Peyer's patch (tissue), 4 donors: ENCODE data around the gene PJA2.

ENCODE experiments used
- POLR2A ChIP-seq, 2 donors: fragments of 450-650 bp; IDR thresholded peaks; one replicate each; pipeline ENCODE4 v1.5.1; 2017; ENCODE audit warnings: antibody characterized with exemption in 2 of 2, mild to moderate bottlenecking in 2 of 2, moderate library complexity in 2 of 2
- TF ChIP-seq, protein P1 (sequence below), 6 experiments: fragments of 450-650 bp in 4 of 6; fragments of 200-600 bp in 2 of 6; sonication (generic) in 1 of 6; IDR thresholded peaks; one replicate each; pipeline ENCODE4 v1.5.1; 2017 to 2019; ENCODE audit warnings: antibody characterized with exemption in 6 of 6, mild to moderate bottlenecking in 3 of 6, moderate library complexity in 1 of 6

DNA sequence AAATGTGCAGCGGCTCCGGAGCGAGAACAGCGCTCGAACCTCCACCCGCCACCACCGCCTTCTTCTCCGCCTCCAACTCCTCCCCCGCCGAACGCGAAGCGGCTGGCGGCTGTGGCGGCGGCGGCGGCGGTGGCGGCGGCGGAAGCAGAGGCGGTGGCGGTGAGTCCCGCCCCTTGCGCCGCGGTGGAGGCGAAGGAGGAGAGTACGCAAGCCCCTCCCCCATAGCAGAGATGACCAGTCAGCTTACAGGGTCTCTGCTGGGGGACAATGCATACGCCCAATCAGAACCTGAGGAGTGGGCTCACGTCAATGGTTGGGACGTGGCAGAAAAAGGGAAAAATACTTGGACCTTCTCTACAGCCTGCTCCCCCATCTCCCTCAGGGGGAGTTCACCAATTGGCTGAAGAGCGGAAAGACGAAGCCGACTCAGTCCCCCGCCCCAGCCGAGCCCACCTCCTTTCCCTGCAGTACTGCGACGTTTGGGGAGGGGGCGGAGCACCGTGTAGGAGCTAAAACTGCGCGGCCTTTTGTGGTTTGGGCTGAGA lies at the start of gene PJA2:
- TF ChIP-seq, protein P1, sequence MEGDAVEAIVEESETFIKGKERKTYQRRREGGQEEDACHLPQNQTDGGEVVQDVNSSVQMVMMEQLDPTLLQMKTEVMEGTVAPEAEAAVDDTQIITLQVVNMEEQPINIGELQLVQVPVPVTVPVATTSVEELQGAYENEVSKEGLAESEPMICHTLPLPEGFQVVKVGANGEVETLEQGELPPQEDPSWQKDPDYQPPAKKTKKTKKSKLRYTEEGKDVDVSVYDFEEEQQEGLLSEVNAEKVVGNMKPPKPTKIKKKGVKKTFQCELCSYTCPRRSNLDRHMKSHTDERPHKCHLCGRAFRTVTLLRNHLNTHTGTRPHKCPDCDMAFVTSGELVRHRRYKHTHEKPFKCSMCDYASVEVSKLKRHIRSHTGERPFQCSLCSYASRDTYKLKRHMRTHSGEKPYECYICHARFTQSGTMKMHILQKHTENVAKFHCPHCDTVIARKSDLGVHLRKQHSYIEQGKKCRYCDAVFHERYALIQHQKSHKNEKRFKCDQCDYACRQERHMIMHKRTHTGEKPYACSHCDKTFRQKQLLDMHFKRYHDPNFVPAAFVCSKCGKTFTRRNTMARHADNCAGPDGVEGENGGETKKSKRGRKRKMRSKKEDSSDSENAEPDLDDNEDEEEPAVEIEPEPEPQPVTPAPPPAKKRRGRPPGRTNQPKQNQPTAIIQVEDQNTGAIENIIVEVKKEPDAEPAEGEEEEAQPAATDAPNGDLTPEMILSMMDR (IDR thresholded peaks at IDR 0.05): peak; percentile 27 to 70 (median 53)
- peak; percentile 58 to 67 for TF ChIP-seq POLR2A (IDR thresholded peaks at IDR 0.05)
